ENCODE data around the gene TFB1M.
"Not testable (repeated sequence)": the region's sequence is repeated elsewhere in the genome, so short reads cannot be mapped to it uniquely, and the experiment has no call there.

Gene TFB1M

GRCh38 chr6:155314092-155314772 lies at the start of gene TFB1M:
Gene TFB1M (minus strand): TSS chr6:155314484. CDS start chr6:155314428, 56 bp downstream.
- Mint-ChIP-seq H3K27me3 (ENCODE audit: low read depth) (no peaks in the 10 kb centered on the region), H3K9me3 (no peaks in the 10 kb centered on the region), H3K27ac (peak within 1 kb of the TSS; percentile 80 to 89 (median 88)), H3K36me3 (ENCODE audit: low read depth) (peaks cover 13% of the 10 kb centered on the region), H3K4me3 (peak within 1 kb of the TSS; percentile 97 to 98 (median 98)), H3K4me1 (peaks cover 15% of the 10 kb centered on the region)
- TF ChIP-seq CTCF (IDR thresholded peaks at IDR 0.05; ENCODE audit: unreplicated experiment in 3 of 3) = no peak

GRCh38 chr6:155364021-155364420 lies 49.7 kb upstream of the TFB1M start:
- H3K9me3 Mint-ChIP-seq = peaks cover 19% of the 10 kb centered on the region
- not testable (repeated sequence) for H3K36me3 Mint-ChIP-seq (ENCODE audit: low read depth); H3K27ac Mint-ChIP-seq; H3K4me3 Mint-ChIP-seq; H3K4me1 Mint-ChIP-seq; H3K27me3 Mint-ChIP-seq (ENCODE audit: low read depth)

- peaks cover 21% of the 10 kb centered on the region for H3K9me3 Mint-ChIP-seq
Measured at GRCh38 chr6:155362968-155363632, 48.8 kb upstream of the TFB1M start.

GRCh38 chr6:155354167-155354566 lies 39.9 kb upstream of the TFB1M start:
- H3K4me1 Mint-ChIP-seq = no peaks in the 10 kb centered on the region
- TF ChIP-seq CTCF (IDR thresholded peaks at IDR 0.05; ENCODE audit: unreplicated experiment in 3 of 3) = no peak
- H3K27me3 Mint-ChIP-seq (ENCODE audit: low read depth) = no peaks in the 10 kb centered on the region
- peaks cover 31% of the 10 kb centered on the region for H3K9me3 Mint-ChIP-seq
- H3K4me3 Mint-ChIP-seq = no peak overlapping the region
- H3K27ac Mint-ChIP-seq = no peak overlapping the region
- H3K36me3 Mint-ChIP-seq (ENCODE audit: low read depth) = peaks cover 6% of the 10 kb centered on the region

More at GRCh38 chr6:155362968-155363632, 48.8 kb upstream of the TFB1M start:
- not testable (repeated sequence) for H3K4me3 Mint-ChIP-seq; H3K27ac Mint-ChIP-seq; H3K27me3 Mint-ChIP-seq (ENCODE audit: low read depth); H3K4me1 Mint-ChIP-seq; H3K36me3 Mint-ChIP-seq (ENCODE audit: low read depth)

GRCh38 chr6:155352811-155353210 lies 38.5 kb upstream of the TFB1M start:
- H3K36me3 Mint-ChIP-seq (ENCODE audit: low read depth) = peaks cover 6% of the 10 kb centered on the region
- H3K4me3 Mint-ChIP-seq = no peak overlapping the region
- H3K4me1 Mint-ChIP-seq = no peaks in the 10 kb centered on the region
- no peak for TF ChIP-seq CTCF (IDR thresholded peaks at IDR 0.05; ENCODE audit: unreplicated experiment in 3 of 3)
- no peak overlapping the region for H3K27ac Mint-ChIP-seq
- H3K9me3 Mint-ChIP-seq = peaks cover 31% of the 10 kb centered on the region
- no peaks in the 10 kb centered on the region for H3K27me3 Mint-ChIP-seq (ENCODE audit: low read depth)

- no peak for TF ChIP-seq CTCF (IDR thresholded peaks at IDR 0.05; ENCODE audit: unreplicated experiment in 3 of 3)
- peaks cover 6% of the 10 kb centered on the region for H3K36me3 Mint-ChIP-seq (ENCODE audit: low read depth)
- H3K9me3 Mint-ChIP-seq = peaks cover 38% of the 10 kb centered on the region
- H3K4me3 Mint-ChIP-seq = no peak overlapping the region
- no peak overlapping the region for H3K27ac Mint-ChIP-seq
- H3K27me3 Mint-ChIP-seq (ENCODE audit: low read depth) = no peaks in the 10 kb centered on the region
- no peaks in the 10 kb centered on the region for H3K4me1 Mint-ChIP-seq
Measured at GRCh38 chr6:155352130-155352420, 37.8 kb upstream of the TFB1M start.

All from nephron (organoid).